GM18867 (cell line): ENCODE data around the gene YKT6.
A peak's percentile ranks its signal among the peaks of the same experiment; 100 is the strongest.

ENCODE experiments used
- ATAC-seq: cut with Tn5 transposase; IDR thresholded peaks from one replicate; pipeline ENCODE4 v1.9.1; 2021; ENCODE audit warnings: mild to moderate bottlenecking, moderate library complexity; ENCODE audit not compliant: unreplicated experiment

YKT6 gene

GRCh38 chr7:44230286-44230685, 29.5 kb downstream of the YKT6 start:
- no peak for ATAC-seq

- ATAC-seq = no peak
Measured at GRCh38 chr7:44231088-44231487, 30.3 kb downstream of the YKT6 start.

- ATAC-seq = no peak
Measured at GRCh38 chr7:44232396-44232795, 31.6 kb downstream of the YKT6 start.

- no peak for ATAC-seq
Measured at GRCh38 chr7:44232901-44233715, 32.3 kb downstream of the YKT6 start.

- no peak for ATAC-seq
Measured at GRCh38 chr7:44235066-44235465, 34.3 kb downstream of the YKT6 start.

DNA sequence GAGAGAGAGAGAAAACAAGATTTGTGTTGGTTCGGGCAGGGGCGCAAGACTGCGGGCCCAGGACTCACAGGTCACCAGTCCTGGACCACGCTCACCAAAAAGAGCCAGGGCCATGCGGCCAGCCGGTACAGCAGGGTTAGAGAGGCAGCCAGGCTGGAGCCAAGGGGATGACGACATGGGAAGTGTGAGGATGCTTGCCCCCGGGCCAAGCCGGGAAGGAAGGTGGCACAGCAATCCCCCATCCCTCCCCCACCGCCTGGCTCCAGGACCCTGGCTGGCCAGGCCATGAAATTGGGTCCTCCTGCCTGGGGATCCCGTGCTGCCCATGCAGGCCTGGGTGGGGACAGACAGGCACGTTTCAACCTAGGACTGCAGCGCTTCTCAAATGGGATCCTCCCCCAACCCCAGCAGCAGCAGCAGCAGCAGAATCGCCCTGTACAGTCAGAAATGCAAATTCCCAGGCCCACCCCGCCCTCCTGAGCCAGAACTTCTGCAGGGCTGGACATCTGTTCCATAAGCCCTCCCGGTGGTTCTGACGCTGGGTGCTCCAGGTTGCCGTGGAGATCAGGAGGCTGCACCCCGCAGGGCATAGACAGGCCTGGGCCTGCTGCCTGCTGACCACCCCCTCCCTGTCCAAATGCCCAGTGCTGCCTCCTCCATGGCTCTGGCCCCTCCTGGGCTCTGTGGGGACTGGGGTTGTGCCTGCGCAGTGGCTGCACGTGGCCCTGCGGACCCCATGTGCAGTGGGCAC, 35.0 kb downstream of the YKT6 start:
- ATAC-seq = no peak

- ATAC-seq = no peak
Measured at GRCh38 chr7:44236333-44236728, 35.6 kb downstream of the YKT6 start.

GRCh38 chr7:44237696-44238095, 36.9 kb downstream of the YKT6 start:
- no peak for ATAC-seq

DNA sequence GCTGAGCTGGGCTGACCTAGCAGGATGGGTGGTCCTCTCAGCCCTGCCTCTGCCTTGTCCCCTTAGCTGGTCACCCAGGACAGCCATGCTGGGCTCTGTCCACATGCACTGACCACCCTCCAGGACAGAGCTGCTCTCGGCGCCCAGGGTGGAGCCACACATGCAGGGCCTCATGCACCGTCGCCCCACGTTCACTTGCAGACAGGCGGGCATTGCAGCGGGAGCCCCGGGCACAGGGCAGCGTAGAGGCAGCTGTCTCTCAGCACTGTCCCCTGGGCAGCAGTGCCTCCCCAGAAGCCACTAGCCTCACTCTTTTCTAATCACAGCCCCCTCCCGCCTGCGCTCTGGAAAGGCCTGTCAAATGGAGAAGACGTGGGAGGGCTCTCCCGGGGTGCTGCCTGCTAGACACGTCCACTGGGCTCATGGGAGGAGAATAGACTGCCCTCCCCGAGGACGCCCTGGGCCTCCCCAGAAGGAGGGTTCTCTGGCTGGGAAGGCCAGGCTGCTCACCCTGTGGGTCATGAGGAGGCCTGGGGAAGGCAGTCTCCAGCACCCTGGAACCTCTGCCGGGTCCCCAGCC, 37.4 kb downstream of the YKT6 start:
- ATAC-seq = no peak

GRCh38 chr7:44239361-44239760, 38.6 kb downstream of the YKT6 start:
- no peak for ATAC-seq

DNA sequence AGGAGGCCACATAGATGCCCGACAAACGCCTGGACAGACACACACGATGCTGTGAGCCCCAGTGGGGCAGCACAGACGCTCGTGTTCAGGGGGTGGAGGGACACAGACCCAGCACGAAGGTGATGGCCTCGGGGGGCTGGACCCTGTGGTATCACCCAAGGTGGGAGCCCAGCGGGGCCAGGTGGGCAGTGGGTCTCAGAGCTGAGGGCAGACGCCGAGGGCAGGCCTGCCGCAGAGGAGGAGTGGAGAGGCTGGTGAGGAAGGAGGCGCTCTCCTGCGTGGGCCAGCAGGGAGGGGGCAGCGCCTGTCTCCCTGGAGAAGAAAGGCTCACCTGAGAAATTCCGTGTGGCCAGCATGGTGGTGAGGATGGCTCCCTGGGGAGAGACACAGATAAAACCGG, 39.6 kb downstream of the YKT6 start:
- no peak for ATAC-seq

- peak; percentile 77 for ATAC-seq
Measured at GRCh38 chr7:44240983-44241510, 40.3 kb downstream of the YKT6 start.

- no peak for ATAC-seq
Measured at GRCh38 chr7:44242091-44242490, 41.3 kb downstream of the YKT6 start.

- ATAC-seq = no peak
Measured at GRCh38 chr7:44244282-44244681, 43.5 kb downstream of the YKT6 start.

GRCh38 chr7:44246396-44247113, 45.8 kb downstream of the YKT6 start:
- no peak for ATAC-seq

GRCh38 chr7:44247868-44248651, 47.3 kb downstream of the YKT6 start:
- ATAC-seq = no peak

DNA sequence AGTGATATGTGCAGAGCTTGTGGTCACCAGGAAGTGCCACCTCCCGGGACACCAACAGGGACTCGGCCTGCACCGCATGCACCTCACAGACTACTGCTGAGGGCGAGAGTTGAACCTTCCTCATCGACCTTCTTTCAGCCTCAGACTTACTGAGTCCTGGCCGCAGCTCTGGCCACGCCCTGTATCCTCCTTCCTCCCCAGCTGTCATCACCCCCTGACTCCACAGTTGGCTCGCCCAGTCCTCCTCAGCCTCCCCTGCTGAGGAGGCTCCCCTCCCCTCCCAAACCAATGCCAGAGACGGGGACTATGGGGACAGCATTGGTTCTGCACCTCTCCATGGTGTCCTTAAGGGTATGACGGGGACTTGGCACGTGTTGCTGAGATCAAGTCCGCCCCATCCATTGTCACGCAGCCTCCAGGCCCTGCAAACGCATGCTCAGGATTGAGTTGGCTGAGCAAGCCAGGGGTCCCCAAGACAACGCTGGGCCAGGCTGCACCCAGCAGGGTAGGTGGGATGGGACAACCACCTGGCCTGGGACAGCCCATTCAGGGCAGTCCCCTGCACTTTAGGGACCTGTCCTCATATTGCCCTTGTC, 49.0 kb downstream of the YKT6 start:
- no peak for ATAC-seq

GRCh38 chr7:44251269-44251668, 50.5 kb downstream of the YKT6 start:
- ATAC-seq = no peak

DNA sequence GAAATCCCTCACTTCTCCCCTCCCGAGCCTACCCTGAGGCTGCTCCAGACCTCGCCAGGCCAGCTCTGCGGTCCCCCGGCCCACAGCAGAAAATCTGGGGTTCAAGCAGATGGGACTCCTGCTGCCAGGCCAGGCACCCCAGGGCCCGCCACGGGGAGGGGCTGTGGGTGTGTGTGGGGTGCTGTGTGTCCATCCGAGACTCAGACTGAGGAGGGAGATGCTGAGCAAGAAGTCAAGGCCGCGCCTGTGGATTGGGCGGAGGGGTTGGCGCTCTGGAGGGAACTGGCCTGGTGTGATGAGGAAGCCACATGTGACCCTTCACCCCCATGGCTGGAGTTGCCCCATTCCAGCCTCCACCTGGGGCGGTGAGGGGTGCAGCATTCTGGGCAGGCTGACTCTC, 51.1 kb downstream of the YKT6 start:
- ATAC-seq = no peak

DNA sequence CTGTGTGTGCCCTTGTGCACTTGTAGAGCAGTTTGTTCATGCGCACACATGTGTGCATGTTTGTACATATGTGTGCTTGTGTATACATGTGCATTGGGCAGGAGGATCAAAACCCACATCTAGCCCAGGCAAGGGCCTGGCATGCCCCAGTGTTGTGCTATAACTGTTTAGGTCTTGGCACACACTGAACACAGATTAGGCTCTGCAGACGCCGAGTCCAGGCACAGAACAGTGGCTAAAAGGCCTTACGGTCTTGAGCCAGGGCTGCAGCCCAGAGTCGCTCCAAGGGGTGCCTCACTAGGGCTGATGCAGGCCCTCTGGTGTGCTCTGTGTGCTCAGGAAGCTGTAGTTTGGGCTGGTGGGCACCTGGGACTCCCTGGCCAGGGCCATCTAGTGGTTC, 55.7 kb downstream of the YKT6 start:
- ATAC-seq = no peak
